ENCODE measurements around the gene HMX3.

The HMX3 gene

DNA sequence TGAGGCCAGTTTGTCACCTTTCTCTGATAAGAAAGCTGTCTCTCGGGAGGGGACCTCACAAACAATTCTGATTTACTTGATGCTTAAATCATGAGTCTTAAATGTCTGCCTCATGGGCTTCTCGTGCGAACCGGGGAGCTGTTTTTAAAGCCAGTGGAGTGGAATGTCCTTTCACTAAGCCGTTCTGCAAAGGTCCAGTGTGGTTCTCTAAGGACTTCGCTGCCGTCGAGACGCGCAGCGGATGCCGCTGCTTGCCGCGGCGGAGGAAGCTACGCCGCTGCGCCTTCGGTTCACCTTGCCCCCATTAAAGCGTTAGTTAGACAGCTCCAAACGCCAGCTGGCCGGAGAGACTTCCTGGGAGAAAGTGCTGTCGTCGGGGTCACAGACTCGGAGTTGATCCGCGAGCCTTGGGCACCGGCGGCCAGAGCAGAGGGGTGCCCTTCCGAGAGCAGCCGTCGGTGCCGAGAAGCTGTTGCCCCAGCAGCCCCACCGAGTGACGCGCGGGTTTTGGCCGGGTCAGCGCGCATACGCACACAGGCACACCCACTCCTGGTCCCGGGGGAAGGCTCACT lies 1.3 kb upstream of the HMX3 start:
- DNase-seq (ENCODE audit: extremely low read depth in 1 of 2, low read depth in 1 of 2): no peak

- DNase-seq (ENCODE audit: extremely low read depth in 1 of 2, low read depth in 1 of 2): no peak
Observed at GRCh38 chr10:123134915-123135414, 805 bp upstream of the HMX3 start.

DNA sequence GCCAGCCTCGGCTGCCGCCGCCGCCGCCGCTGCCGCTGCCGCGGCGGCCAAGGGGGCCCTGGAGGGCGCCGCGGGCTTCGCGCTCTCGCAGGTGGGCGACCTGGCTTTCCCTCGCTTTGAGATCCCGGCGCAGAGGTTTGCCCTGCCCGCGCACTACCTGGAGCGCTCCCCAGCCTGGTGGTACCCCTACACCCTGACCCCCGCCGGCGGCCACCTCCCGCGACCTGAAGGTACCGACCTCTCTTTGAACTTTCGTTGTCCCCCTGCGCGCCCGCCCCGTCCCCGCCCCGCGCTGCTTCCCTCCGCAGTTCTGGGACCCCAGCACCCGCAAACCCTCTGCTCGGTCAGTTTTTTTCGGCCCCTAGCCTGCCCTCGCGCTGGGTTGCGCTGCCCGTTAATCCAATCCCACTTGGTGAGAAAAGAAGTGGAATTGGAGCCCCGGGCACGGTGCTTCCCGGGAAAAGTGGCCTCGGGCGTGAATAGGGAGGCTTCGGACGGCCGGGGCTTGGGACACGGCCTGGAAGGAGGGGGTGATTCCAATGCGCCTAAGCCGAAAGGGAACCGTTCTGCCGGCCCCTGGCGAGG lies 543 bp downstream of the HMX3 start:
- DNase-seq (ENCODE audit: extremely low read depth in 1 of 2, low read depth in 1 of 2): no peak

- no peak for DNase-seq (ENCODE audit: extremely low read depth in 1 of 2, low read depth in 1 of 2)
Observed at GRCh38 chr10:123136806-123137642, 1.3 kb downstream of the HMX3 start.

GRCh38 chr10:123139165-123139520 lies 3.4 kb downstream of the HMX3 start:
- DNase-seq (ENCODE audit: extremely low read depth in 1 of 2, low read depth in 1 of 2): no peak

DNA sequence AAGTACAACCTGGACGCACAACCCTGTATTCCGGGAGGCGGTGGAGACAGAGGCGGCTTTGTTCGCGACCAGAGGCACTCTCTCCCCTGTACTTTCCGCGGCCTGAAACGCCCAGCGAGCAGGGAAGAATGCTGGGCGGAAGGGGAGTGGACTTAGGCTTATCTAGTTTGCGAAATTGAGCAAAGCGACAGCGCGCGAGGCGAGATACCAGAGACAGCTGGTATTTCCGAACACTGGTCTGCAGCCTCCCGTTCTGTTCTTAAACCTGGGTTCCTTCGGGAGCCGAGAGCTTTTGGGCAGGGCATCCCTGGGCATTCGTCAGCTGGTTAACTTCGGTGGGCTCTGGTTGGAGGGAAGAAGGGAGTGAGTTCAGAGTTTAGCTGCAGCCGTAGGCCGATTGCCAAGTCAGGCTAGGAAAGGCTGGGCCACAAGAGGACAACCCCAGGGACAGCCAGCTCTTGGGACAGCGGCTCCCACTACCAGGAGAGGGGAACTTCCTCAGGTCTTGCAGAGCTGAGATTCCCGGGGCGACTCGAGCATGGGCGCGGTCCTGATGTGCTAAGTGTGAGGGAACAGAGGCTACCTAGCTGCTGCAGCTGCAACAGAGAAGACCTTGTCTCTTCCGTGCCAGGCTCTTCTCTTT lies 3.9 kb downstream of the HMX3 start:
- DNase-seq (ENCODE audit: extremely low read depth in 1 of 2, low read depth in 1 of 2): no peak

GRCh38 chr10:123140164-123140982 lies 4.6 kb downstream of the HMX3 start:
- no peak for DNase-seq (ENCODE audit: extremely low read depth in 1 of 2, low read depth in 1 of 2)

- no peak for DNase-seq (ENCODE audit: extremely low read depth in 1 of 2, low read depth in 1 of 2)
Observed at GRCh38 chr10:123140983-123141390, 5.2 kb downstream of the HMX3 start.

DNA sequence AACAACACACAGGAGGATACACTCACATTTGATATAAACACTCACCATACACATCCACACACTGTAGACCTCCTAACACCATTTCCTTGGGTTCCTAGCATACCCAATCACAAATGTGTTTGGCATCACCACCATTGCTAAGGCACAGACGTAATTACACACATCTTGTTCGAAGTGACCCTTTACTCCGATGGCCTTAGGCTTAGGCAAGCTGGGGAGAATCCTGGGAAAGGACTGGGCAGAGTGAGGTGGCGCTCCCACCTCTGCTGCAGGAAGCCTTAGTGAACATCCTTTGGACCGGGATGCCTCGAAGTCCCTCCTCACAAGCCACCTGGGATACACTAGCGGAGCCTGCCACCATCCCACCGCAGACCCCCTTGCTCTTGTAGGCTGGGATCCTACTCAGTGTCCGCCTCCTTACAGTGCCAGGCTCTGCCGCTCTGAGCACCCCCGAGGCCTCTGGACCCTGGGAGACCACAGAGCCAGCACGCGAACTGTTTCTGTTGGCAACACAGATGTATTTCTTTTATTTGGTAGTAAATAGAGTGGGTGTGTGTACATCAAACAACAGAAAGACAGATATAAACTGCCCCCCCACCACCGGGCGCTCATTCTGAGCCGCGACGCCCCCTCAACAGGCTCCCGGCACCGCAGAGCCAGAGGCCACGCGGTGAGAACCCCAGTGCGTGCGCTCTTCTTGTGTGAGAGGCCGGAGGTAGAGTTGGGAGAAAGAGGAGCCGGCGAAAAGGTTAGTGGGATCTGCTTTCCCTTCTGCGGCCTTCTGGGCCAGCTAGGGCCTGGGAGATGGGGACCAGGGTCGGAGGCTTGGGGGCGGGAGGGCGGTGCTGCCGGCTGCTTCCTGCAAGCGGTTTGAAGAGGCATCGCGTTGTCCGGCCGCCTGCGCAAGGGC lies 6.3 kb downstream of the HMX3 start:
- DNase-seq (ENCODE audit: extremely low read depth in 1 of 2, low read depth in 1 of 2): no peak

- no peak for DNase-seq (ENCODE audit: extremely low read depth in 1 of 2, low read depth in 1 of 2)
Observed at GRCh38 chr10:123142701-123143161, 7.0 kb downstream of the HMX3 start.

GRCh38 chr10:123143162-123143824 lies 7.5 kb downstream of the HMX3 start:
- no peak for DNase-seq (ENCODE audit: extremely low read depth in 1 of 2, low read depth in 1 of 2)

GRCh38 chr10:123143825-123144168 lies 8.0 kb downstream of the HMX3 start:
- no peak for DNase-seq (ENCODE audit: extremely low read depth in 1 of 2, low read depth in 1 of 2)

DNA sequence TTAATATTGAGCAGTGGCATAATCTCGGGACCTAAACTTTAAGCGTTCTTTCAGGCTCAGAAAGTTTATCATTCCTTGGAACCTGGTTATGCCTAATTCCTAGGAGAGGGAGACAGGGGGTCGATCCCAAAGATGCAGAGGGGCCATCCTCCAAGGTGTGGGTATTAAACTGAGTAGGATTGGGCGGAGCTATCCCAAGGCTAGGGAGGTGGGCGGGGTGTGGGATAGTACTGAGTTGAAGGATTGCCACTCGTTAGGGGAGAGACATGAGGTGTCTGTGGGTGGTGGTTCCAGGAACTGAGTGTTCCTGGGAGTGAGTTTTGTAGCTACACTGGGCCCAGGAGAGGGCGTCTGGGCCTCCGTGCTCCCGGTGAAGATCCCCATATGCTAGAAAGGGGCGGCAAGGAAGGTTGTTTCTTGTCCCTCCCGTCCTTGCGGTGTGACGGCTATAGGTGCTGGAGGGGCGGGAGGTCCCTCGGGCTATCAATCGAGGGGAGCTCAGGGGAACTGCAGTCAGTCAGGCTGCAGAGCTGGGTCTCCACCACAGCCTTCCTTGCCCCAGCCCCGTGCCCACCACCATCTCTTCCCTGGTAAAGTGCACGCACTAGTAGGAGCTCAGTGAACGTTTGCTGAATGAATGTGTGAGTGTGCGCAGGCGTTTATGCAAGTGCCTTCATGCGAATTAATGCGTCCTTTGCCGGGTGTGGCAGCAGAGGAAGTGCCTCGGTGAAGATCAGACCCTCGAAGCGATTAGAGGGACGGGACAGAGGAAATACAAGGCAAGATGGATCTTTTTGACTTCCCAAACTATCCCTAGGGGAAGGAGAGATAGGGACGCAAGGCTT lies 9.1 kb downstream of the HMX3 start:
- no peak for DNase-seq (ENCODE audit: extremely low read depth in 1 of 2, low read depth in 1 of 2)

- no peak for DNase-seq (ENCODE audit: extremely low read depth in 1 of 2, low read depth in 1 of 2)
Observed at GRCh38 chr10:123145542-123146012, 9.8 kb downstream of the HMX3 start.

DNA sequence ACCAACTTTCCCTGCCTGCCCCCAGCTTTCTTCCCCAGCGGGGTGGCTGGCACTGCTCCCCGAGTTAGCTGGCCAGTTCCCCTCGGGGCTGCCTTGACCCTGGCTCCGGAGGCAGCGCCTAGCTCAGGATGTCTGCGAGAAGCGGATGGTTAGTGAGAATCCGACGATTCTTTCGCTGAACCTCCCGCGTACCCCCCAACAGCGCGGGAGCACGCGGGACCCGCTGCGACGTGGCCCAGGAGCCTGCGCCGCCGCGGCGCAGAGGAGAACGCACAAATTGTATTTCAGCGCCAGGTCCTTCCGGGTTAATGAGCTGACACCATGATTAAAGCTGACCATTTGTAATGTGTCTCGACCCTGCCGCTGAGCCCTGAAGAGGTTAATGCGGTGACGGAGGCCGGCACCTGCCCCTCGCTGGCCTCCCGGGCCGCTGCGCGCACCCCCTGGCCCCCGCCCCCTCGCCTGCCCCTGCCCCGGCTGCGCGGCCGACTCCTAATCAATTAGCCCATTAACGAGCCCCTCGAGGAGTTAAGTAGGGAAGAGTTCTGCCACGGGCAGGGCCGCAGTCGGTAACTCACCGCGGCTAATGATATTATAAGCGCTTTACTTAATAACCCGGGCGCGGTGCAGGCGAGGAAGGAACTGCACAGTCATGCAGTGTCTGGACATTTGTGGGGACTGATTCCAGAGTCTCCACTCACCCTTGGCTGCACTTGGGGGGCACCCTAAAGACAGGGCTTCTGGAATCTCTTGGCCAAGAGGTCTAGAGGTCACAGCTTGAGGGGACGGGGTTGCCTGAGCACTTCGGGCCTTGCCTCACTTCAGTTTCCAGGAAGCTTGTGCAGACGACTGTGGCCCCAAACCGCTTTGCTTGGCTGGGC lies 10.5 kb downstream of the HMX3 start:
- DNase-seq (ENCODE audit: extremely low read depth in 1 of 2, low read depth in 1 of 2): no peak

DNA sequence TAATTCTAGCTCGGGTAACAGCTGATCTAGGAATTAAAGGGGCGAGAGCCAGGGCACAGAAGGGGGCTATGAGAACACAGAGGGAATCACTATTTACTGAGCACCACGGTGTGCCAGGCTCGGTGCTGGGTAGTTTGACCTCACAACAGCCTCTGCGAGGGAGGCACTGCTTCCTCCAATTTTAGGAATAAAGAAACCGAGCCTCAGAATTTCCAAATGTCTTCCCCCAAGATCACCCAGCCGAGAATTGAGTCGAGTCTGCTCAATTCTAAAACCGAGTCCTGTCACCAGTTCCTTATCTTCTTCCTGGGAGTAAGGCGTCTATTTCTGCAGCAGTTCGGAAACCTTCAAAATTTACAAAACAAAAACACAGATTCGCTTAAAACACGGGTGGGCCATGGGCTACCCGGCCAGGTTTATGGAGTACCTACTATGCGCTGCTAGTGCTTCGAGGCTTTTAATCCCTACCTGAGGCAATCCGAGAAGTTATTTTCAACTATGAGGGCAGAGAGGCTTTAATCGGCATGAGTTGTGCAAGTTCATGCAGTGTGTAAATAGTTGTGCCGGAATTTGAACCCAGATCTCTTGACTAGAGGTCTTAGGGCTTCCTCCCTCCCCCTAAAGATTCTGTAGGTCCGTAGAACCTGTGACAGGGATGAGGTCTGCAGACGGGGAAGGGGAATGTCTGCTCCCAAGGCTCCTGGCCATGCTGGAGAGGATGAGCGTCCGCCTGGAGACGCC lies 11.3 kb downstream of the HMX3 start:
- DNase-seq (ENCODE audit: extremely low read depth in 1 of 2, low read depth in 1 of 2): no peak

All from activated CD8-positive, alpha-beta memory T cell treated with anti-CD3 and anti-CD28 coated beads for 1 hour (primary cell).